Gastrocnemius medialis (tissue), 4 donors: Measurements from ENCODE around the gene ANAPC13.

ENCODE experiments used
- POLR2A ChIP-seq, 2 donors: fragments of 450-650 bp; IDR thresholded peaks; one replicate each; pipeline ENCODE4 v1.6.1; 2017; ENCODE audit warnings: antibody characterized with exemption in 2 of 2, mild to moderate bottlenecking in 2 of 2, moderate library complexity in 2 of 2
- TF ChIP-seq, protein P1 (sequence below), 5 experiments: fragments of 450-650 bp in 3 of 5; fragments of 200-600 bp in 2 of 5; sonication (generic) in 2 of 5; IDR thresholded peaks in 4 of 5; conservative IDR thresholded peaks in 1 of 5; 1 replicate in 4 of 5; 2 replicates in 1 of 5; pipeline ENCODE4 v1.5.1; 2016 to 2019; ENCODE audit warnings: antibody characterized with exemption in 5 of 5, mild to moderate bottlenecking in 3 of 5, moderate library complexity in 3 of 5

DNA sequence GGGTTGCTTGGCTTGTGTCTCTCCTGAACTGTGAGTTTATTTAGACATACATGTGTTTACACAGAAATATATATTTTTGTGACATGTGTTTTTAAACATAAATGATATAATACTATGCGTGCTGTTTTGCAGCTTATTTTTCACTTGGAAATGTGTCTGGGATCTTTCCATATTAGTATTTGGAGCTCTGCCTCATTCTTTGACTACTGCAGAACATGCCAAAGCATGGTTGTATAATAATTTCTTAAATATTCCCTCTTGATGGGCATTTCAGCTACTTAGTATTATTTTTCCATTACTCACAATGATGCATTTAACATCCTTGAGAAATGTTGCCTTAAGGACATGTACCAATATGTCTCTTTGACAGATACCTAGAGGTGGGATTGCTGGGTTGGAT lies 19.5 kb downstream of the ANAPC13 start:
- no peak for TF ChIP-seq POLR2A (IDR thresholded peaks at IDR 0.05)
- TF ChIP-seq, protein P1, sequence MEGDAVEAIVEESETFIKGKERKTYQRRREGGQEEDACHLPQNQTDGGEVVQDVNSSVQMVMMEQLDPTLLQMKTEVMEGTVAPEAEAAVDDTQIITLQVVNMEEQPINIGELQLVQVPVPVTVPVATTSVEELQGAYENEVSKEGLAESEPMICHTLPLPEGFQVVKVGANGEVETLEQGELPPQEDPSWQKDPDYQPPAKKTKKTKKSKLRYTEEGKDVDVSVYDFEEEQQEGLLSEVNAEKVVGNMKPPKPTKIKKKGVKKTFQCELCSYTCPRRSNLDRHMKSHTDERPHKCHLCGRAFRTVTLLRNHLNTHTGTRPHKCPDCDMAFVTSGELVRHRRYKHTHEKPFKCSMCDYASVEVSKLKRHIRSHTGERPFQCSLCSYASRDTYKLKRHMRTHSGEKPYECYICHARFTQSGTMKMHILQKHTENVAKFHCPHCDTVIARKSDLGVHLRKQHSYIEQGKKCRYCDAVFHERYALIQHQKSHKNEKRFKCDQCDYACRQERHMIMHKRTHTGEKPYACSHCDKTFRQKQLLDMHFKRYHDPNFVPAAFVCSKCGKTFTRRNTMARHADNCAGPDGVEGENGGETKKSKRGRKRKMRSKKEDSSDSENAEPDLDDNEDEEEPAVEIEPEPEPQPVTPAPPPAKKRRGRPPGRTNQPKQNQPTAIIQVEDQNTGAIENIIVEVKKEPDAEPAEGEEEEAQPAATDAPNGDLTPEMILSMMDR (IDR thresholded peaks at IDR 0.05 in 4 of 5, conservative IDR thresholded peaks at IDR 0.05 in 1 of 5): no peak
